OCI-LY1 (cell line): Measurements from ENCODE around the gene CALHM2.

Source experiments
- H2AFZ ChIP-seq: fragments of 200-600 bp; sonication (generic), shearing (Covaris generic); 2 replicates; pipeline ENCODE4 v1.6.0; 2014; ENCODE audit warnings: antibody characterized with exemption, mild to moderate bottlenecking, low read length
- H3F3A ChIP-seq: fragments of 200-600 bp; sonication (generic), shearing (Covaris generic); 2 replicates; pipeline ENCODE4 v1.6.0; 2014; ENCODE audit warnings: mild to moderate bottlenecking, antibody characterized with exemption, low read length, moderate library complexity; ENCODE audit not compliant: insufficient read depth
- H3K27ac ChIP-seq: fragments of 200-600 bp; sonication (generic); 2 replicates; pipeline ENCODE4 v1.5.1; 2014; ENCODE audit warnings: low read length, mixed run types, mild to moderate bottlenecking, low read depth; ENCODE audit not compliant: poor library complexity, severe bottlenecking
- H3K27me3 ChIP-seq: fragments of 200-600 bp; sonication (generic); 2 replicates; pipeline ENCODE4 v1.6.0; 2014; ENCODE audit warnings: antibody characterized with exemption, mild to moderate bottlenecking, low read length, moderate library complexity; ENCODE audit not compliant: insufficient read depth
- H3K36me3 ChIP-seq: fragments of 200-600 bp; sonication (generic); 2 replicates; pipeline ENCODE4 v1.6.1; 2014; ENCODE audit warnings: mild to moderate bottlenecking, antibody characterized with exemption, low read length, moderate library complexity, mixed read lengths; ENCODE audit not compliant: insufficient read depth
- H3K4me1 ChIP-seq: fragments of 200-600 bp; sonication (generic); 2 replicates; pipeline ENCODE4 v1.5.1; 2014; ENCODE audit warnings: mild to moderate bottlenecking, low read length, moderate library complexity; ENCODE audit not compliant: insufficient read depth, severe bottlenecking
- H3K4me2 ChIP-seq: fragments of 200-600 bp; sonication (generic), shearing (Covaris generic); 2 replicates; pipeline ENCODE4 v1.6.1; 2014; ENCODE audit warnings: low read length
- H3K4me3 ChIP-seq: fragments of 200-600 bp; sonication (generic); 2 replicates; pipeline ENCODE4 v1.5.1; 2014; ENCODE audit warnings: low read length, low read depth, mild to moderate bottlenecking, mixed read lengths; ENCODE audit not compliant: poor library complexity, severe bottlenecking
- H3K79me2 ChIP-seq: fragments of 200-600 bp; shearing (Covaris generic); 2 replicates; pipeline ENCODE4 v1.6.1; 2016; ENCODE audit warnings: mixed run types, low read length, mixed read lengths; ENCODE audit not compliant: insufficient read depth
- H3K9ac ChIP-seq: fragments of 200-600 bp; sonication (generic), shearing (Covaris generic); 2 replicates; pipeline ENCODE4 v1.6.1; 2014; ENCODE audit warnings: mild to moderate bottlenecking, low read length, mixed read lengths
- H3K9me2 ChIP-seq: fragments of 200-600 bp; sonication (generic), shearing (Covaris generic); 2 replicates; pipeline ENCODE4 v1.6.1; 2014; ENCODE audit warnings: low read depth, mild to moderate bottlenecking, low read length, mixed read lengths
- H3K9me3 ChIP-seq: fragments of 200-600 bp; shearing (Covaris generic); 2 replicates; pipeline ENCODE4 v1.6.1; 2014; ENCODE audit warnings: low read length, mixed read lengths
- H4K20me1 ChIP-seq: fragments of 200-600 bp; sonication (generic), shearing (Covaris generic); 2 replicates; pipeline ENCODE4 v1.6.0; 2016; ENCODE audit warnings: mild to moderate bottlenecking, low read length; ENCODE audit not compliant: insufficient read depth
- EZH2 ChIP-seq: fragments of 200-600 bp; sonication (generic), shearing (Covaris generic); IDR thresholded peaks from 2 replicates; pipeline ENCODE4 v1.8.0; 2017; ENCODE audit warnings: borderline replicate concordance, mixed run types, mild to moderate bottlenecking, antibody characterized with exemption, low read length, moderate library complexity, mixed read lengths
- TF ChIP-seq, protein P1 (sequence below): fragments of 200-600 bp; sonication (generic), shearing (Covaris generic); IDR thresholded peaks from 2 replicates; pipeline ENCODE4 v1.5.1; 2017; ENCODE audit warnings: mild to moderate bottlenecking, antibody characterized with exemption, low read length, moderate library complexity, mixed read lengths

The CALHM2 gene

GRCh38 chr10:103447187-103447586 lies 5.0 kb downstream of the CALHM2 start:
- Histone ChIP-seq H3K9me3 (no peaks in the 10 kb centered on the region), H3K27me3 (no peaks in the 10 kb centered on the region), H2AFZ (no peak overlapping the region), H3K9me2 (no peaks in the 10 kb centered on the region), H3K4me1 (peaks cover 5% of the 10 kb centered on the region), H4K20me1 (no peaks in the 10 kb centered on the region), H3F3A (no peaks in the 10 kb centered on the region), H3K4me2 (no peak overlapping the region), H3K36me3 (peaks cover 68% of the 10 kb centered on the region), H3K79me2 (no peaks in the 10 kb centered on the region), H3K9ac (no peak overlapping the region), H3K4me3 (no peak overlapping the region), H3K27ac (no peak overlapping the region)
- TF ChIP-seq, protein P1, sequence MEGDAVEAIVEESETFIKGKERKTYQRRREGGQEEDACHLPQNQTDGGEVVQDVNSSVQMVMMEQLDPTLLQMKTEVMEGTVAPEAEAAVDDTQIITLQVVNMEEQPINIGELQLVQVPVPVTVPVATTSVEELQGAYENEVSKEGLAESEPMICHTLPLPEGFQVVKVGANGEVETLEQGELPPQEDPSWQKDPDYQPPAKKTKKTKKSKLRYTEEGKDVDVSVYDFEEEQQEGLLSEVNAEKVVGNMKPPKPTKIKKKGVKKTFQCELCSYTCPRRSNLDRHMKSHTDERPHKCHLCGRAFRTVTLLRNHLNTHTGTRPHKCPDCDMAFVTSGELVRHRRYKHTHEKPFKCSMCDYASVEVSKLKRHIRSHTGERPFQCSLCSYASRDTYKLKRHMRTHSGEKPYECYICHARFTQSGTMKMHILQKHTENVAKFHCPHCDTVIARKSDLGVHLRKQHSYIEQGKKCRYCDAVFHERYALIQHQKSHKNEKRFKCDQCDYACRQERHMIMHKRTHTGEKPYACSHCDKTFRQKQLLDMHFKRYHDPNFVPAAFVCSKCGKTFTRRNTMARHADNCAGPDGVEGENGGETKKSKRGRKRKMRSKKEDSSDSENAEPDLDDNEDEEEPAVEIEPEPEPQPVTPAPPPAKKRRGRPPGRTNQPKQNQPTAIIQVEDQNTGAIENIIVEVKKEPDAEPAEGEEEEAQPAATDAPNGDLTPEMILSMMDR, result no peak
- no peak for TF ChIP-seq EZH2

- Histone ChIP-seq H3F3A (no peaks in the 10 kb centered on the region), H3K36me3 (peaks cover 77% of the 10 kb centered on the region), H4K20me1 (no peaks in the 10 kb centered on the region), H3K4me2 (no peak overlapping the region), H3K4me1 (no peaks in the 10 kb centered on the region), H3K4me3 (no peak overlapping the region), H3K27me3 (no peaks in the 10 kb centered on the region), H3K9me3 (no peaks in the 10 kb centered on the region), H3K9me2 (no peaks in the 10 kb centered on the region), H3K79me2 (no peaks in the 10 kb centered on the region), H2AFZ (no peak overlapping the region), H3K27ac (no peak overlapping the region), H3K9ac (no peak overlapping the region)
- TF ChIP-seq, protein P1, result no peak
- TF ChIP-seq EZH2, result no peak
Measured at GRCh38 chr10:103445767-103446567, 6.2 kb downstream of the CALHM2 start.

- Histone ChIP-seq H3K27me3 (no peaks in the 10 kb centered on the region), H3K27ac (no peak overlapping the region), H2AFZ (no peak overlapping the region), H3K79me2 (no peaks in the 10 kb centered on the region), H3F3A (no peaks in the 10 kb centered on the region), H3K4me3 (no peak overlapping the region), H3K9me3 (no peaks in the 10 kb centered on the region), H3K4me2 (no peak overlapping the region), H3K9me2 (no peaks in the 10 kb centered on the region), H3K36me3 (peaks cover 82% of the 10 kb centered on the region), H3K9ac (no peak overlapping the region), H4K20me1 (no peaks in the 10 kb centered on the region), H3K4me1 (no peaks in the 10 kb centered on the region)
- TF ChIP-seq, protein P1, result no peak
- no peak for TF ChIP-seq EZH2
Measured at GRCh38 chr10:103445366-103445765, 6.8 kb downstream of the CALHM2 start.
